ENCODE results near the gene IFT80. TPM values are rescaled to one million over a fixed set of nuclear protein-coding genes. Genes with fewer than 3 reads are reported as not detected.

The IFT80 gene
- total RNA-seq, 2 donors from 2014 or later, result 16.1 to 43.3 TPM

DNA sequence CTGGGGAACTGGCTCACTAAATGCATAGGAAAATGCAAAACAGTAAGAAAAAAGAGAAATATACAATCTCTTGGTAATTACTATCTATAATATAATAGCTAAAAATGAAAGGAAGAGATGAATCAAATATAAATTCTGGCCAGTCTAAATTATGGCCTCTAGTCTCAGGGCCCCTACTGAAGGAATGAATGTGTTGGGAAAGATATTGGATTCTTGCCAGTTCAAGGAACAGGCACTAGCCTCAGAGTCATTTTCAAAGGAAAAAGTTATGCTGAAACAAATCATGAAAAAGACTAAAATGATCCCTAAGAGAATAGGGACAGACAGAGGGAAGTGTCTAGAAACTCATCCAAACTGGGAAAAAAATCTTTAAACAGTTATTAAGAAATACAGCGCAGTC lies 111.4 kb downstream of the IFT80 start:
- H3K36me3 ChIP-seq, result no peaks in the 10 kb centered on the region
- DNase-seq (ENCODE audit: low spot score), result no peak
- H3K27ac ChIP-seq, result no peak overlapping the region
- no peaks in the 10 kb centered on the region for H3K4me1 ChIP-seq (replicated peaks)
- H3K9me3 ChIP-seq, result no peaks in the 10 kb centered on the region
- H3K4me3 ChIP-seq, result no peak overlapping the region
- WGBS, result 100% methylated on average over 1 of the region's 1 CpG
- intact Hi-C loops (cut with DNase I), result no loop called here
- H3K27me3 ChIP-seq (replicated peaks; ENCODE audit: insufficient read depth), result no peaks in the 10 kb centered on the region
- TF ChIP-seq, protein P1, sequence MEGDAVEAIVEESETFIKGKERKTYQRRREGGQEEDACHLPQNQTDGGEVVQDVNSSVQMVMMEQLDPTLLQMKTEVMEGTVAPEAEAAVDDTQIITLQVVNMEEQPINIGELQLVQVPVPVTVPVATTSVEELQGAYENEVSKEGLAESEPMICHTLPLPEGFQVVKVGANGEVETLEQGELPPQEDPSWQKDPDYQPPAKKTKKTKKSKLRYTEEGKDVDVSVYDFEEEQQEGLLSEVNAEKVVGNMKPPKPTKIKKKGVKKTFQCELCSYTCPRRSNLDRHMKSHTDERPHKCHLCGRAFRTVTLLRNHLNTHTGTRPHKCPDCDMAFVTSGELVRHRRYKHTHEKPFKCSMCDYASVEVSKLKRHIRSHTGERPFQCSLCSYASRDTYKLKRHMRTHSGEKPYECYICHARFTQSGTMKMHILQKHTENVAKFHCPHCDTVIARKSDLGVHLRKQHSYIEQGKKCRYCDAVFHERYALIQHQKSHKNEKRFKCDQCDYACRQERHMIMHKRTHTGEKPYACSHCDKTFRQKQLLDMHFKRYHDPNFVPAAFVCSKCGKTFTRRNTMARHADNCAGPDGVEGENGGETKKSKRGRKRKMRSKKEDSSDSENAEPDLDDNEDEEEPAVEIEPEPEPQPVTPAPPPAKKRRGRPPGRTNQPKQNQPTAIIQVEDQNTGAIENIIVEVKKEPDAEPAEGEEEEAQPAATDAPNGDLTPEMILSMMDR (IDR thresholded peaks at IDR 0.05), result no peak
- TF ChIP-seq POLR2A (IDR thresholded peaks at IDR 0.05), result no peak
- no peak for TF ChIP-seq POLR2AphosphoS5 (IDR thresholded peaks at IDR 0.05)

DNA sequence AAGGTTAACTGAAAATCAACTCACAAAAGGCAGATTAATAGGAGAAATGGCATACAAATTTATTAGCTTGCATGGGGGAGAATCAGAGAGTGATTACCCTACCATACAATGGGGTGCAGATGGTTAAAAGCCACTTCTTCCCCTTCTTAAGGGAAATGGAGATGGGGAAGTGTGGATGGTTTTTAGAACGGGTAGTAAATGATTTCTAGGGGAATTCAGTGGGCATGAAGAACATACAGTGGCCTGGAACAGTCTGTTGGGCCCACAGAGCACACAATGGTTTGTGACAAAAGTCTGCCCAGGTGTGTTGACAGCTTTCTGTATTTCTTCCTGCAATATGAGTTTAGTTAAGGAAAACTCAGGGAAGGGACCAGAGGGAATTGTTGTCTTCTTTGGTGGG lies 112.8 kb downstream of the IFT80 start:
- Histone ChIP-seq H3K27me3 (replicated peaks; ENCODE audit: insufficient read depth) (no peaks in the 10 kb centered on the region), H3K4me1 (replicated peaks) (no peaks in the 10 kb centered on the region), H3K4me3 (no peak overlapping the region), H3K36me3 (no peaks in the 10 kb centered on the region), H3K9me3 (no peaks in the 10 kb centered on the region), H3K27ac (no peak overlapping the region)
- WGBS, result 75% methylated on average over 1 of the region's 1 CpG
- DNase-seq (ENCODE audit: low spot score), result no peak
- intact Hi-C loops (cut with DNase I), result no loop called here
- TF ChIP-seq POLR2A (IDR thresholded peaks at IDR 0.05), result no peak
- TF ChIP-seq, protein P1 (IDR thresholded peaks at IDR 0.05), result no peak
- TF ChIP-seq POLR2AphosphoS5 (IDR thresholded peaks at IDR 0.05), result no peak

DNA sequence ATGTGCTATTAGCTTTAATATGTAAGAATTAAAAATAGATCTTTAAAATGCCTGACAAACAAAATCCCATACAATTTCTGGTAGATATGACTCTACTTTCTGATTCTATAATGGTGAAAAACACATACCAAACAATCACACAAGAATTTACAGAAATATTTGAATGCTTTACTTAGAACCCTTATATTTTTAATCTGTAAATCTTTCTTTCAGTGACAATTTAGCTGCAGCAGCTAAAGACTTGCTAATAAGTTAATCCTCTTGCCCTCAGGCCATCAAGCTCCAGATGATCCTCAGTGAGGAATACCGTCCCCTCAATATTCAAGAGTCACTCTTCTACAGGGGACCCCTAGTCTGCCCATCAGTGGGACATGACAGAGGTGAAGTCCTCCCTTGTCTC lies 118.2 kb downstream of the IFT80 start:
- Histone ChIP-seq H3K27me3 (replicated peaks; ENCODE audit: insufficient read depth) (no peaks in the 10 kb centered on the region), H3K4me1 (replicated peaks) (no peaks in the 10 kb centered on the region), H3K36me3 (no peaks in the 10 kb centered on the region), H3K4me3 (no peak overlapping the region), H3K9me3 (no peaks in the 10 kb centered on the region), H3K27ac (no peak overlapping the region)
- TF ChIP-seq POLR2A (IDR thresholded peaks at IDR 0.05) (no peak), POLR2AphosphoS5 (IDR thresholded peaks at IDR 0.05) (no peak)
- TF ChIP-seq, protein P1 (IDR thresholded peaks at IDR 0.05), result no peak
- intact Hi-C loops (cut with DNase I), result no loop called here
- 100% methylated on average over 1 of the region's 1 CpG for WGBS
- DNase-seq (ENCODE audit: low spot score), result no peak

DNA sequence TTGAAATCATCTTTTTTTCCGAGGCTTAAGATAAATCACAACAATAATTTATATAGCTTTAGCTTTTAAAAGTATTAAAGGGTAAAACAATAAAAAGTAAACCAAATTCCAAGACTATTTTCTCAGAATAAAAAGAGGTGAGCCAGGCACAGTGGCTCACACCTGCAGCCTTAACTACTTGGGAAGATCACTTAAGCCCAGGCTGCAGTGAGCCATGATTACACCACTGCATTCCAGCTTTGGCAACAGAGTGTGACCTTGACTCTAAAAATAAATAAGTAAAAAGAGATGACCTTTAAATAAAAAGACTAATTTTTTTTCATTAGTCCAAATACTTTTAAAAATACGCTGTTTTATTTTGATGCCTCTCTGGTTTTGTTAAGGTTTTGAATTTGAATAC lies 119.4 kb downstream of the IFT80 start:
- TF ChIP-seq POLR2AphosphoS5 (IDR thresholded peaks at IDR 0.05) (no peak), POLR2A (IDR thresholded peaks at IDR 0.05) (no peak)
- TF ChIP-seq, protein P1 (IDR thresholded peaks at IDR 0.05), result no peak
- WGBS, result 67% methylated on average over 2 of the region's 2 CpGs
- intact Hi-C loops (cut with DNase I), result no loop called here
- Histone ChIP-seq H3K27ac (no peak overlapping the region), H3K4me1 (replicated peaks) (no peaks in the 10 kb centered on the region), H3K36me3 (no peaks in the 10 kb centered on the region), H3K9me3 (no peaks in the 10 kb centered on the region), H3K27me3 (replicated peaks; ENCODE audit: insufficient read depth) (no peaks in the 10 kb centered on the region), H3K4me3 (no peak overlapping the region)
- no peak for DNase-seq (ENCODE audit: low spot score)

DNA sequence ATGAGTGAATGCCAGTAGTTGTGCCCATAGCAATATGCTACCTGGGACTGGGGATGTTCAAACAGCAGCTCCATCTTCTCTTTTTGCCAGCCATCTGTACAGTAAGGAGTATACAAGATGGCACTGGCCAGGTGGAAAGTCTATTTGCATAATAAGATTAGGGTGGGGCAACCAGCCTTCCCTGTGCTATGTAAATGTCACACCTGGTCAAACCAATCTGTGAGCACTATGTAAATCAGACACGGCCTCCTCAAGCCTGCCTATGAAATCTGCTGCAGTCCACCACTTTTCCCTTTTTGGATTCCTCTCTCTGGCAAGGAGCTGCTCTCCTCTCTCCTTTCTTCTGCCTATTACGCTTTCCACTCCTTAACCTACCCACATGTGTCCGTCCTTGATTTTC lies 120.8 kb downstream of the IFT80 start:
- H3K4me3 ChIP-seq, result no peak overlapping the region
- H3K36me3 ChIP-seq, result no peaks in the 10 kb centered on the region
- H3K27ac ChIP-seq, result no peak overlapping the region
- no peaks in the 10 kb centered on the region for H3K9me3 ChIP-seq
- DNase-seq (ENCODE audit: low spot score), result no peak
- no peaks in the 10 kb centered on the region for H3K4me1 ChIP-seq (replicated peaks)
- 96% methylated on average over 3 of the region's 3 CpGs for WGBS
- intact Hi-C loops (cut with DNase I), result no loop called here
- H3K27me3 ChIP-seq (replicated peaks; ENCODE audit: insufficient read depth), result no peaks in the 10 kb centered on the region
- no peak for TF ChIP-seq POLR2AphosphoS5 (IDR thresholded peaks at IDR 0.05)
- TF ChIP-seq, protein P1 (IDR thresholded peaks at IDR 0.05), result no peak
- no peak for TF ChIP-seq POLR2A (IDR thresholded peaks at IDR 0.05)
